Calu3 (cell line): ENCODE results near the gene LARGE1. TPM values are rescaled to one million over a fixed set of nuclear protein-coding genes. Genes with fewer than 3 reads are reported as not detected.

Experiments
- BruUV-seq: library from RNA; stranded (reverse); fragments of 400-500 nt; replicated peaks from 2 replicates; lab custom pipeline; 2021; lab: Mats Ljungman, UMichigan
- CTCF ChIA-PET: fragments of 300-600 bp; sonication (Branson Sonifier 250); formaldehyde crosslinking; loops from one replicate; lab custom pipeline; 2022; ENCODE audit warnings: antibody characterized with exemption; lab: Charles Lee
- DNase-seq: peaks from one replicate; pipeline ENCODE4 v3.0.0; 2022
- H3K27ac Mint-ChIP-seq: one replicate; pipeline ENCODE4 v1.8.0; 2022; ENCODE audit warnings: mixed read lengths; ENCODE audit not compliant: unreplicated experiment
- H3K27me3 Mint-ChIP-seq: one replicate; pipeline ENCODE4 v1.8.0; 2022; ENCODE audit warnings: mixed read lengths; ENCODE audit not compliant: unreplicated experiment
- H3K36me3 Mint-ChIP-seq: one replicate; pipeline ENCODE4 v1.8.0; 2022; ENCODE audit warnings: mild to moderate bottlenecking, moderate library complexity, mixed read lengths; ENCODE audit not compliant: insufficient read depth, unreplicated experiment
- H3K4me1 Mint-ChIP-seq: one replicate; pipeline ENCODE4 v1.8.0; 2022; ENCODE audit warnings: mild to moderate bottlenecking, low read depth, mixed read lengths; ENCODE audit not compliant: unreplicated experiment
- H3K4me3 Mint-ChIP-seq: one replicate; pipeline ENCODE4 v1.8.0; 2022; ENCODE audit warnings: mild to moderate bottlenecking, low read depth, moderate library complexity, mixed read lengths; ENCODE audit not compliant: unreplicated experiment
- H3K9me3 Mint-ChIP-seq: one replicate; pipeline ENCODE4 v1.8.0; 2022; ENCODE audit warnings: low read depth, mixed read lengths; ENCODE audit not compliant: unreplicated experiment
- intact Hi-C: fragments of 100-400 bp; cut with micrococcal nuclease; formaldehyde crosslinking; loops from one replicate; pipeline ENCODE4 v1.10.0; 2022; ENCODE audit not compliant: unreplicated experiment
- total RNA-seq: library from RNA; stranded (reverse); gene quantifications from 2 replicates; pipeline ENCODE4 v1.2.3, GENCODE V29; 2022
- TF ChIP-seq, protein P1 (sequence below): fragments of 200-600 bp; IDR thresholded peaks from one replicate; pipeline ENCODE4 v1.8.0; 2022; ENCODE audit warnings: antibody characterized with exemption; ENCODE audit not compliant: unreplicated experiment

The LARGE1 gene
- total RNA-seq, 1 experiment from 2014 or later = 11.6 TPM

- no TSS peak for BruUV-seq
- intact Hi-C loops = no loop called here
- no peak overlapping the region for H3K4me3 Mint-ChIP-seq
- CTCF ChIA-PET = interaction anchor here (0.7 kb wide), 1 partner anchor 27 kb away, joined by 3 read pairs; no protein-coding TSS in a partner anchor
- DNase-seq = no peak
- H3K9me3 Mint-ChIP-seq = no peaks in the 10 kb centered on the region
- no peak overlapping the region for H3K27ac Mint-ChIP-seq
- no peaks in the 10 kb centered on the region for H3K36me3 Mint-ChIP-seq
- no peaks in the 10 kb centered on the region for H3K27me3 Mint-ChIP-seq
- H3K4me1 Mint-ChIP-seq = no peaks in the 10 kb centered on the region
- TF ChIP-seq, protein P1, sequence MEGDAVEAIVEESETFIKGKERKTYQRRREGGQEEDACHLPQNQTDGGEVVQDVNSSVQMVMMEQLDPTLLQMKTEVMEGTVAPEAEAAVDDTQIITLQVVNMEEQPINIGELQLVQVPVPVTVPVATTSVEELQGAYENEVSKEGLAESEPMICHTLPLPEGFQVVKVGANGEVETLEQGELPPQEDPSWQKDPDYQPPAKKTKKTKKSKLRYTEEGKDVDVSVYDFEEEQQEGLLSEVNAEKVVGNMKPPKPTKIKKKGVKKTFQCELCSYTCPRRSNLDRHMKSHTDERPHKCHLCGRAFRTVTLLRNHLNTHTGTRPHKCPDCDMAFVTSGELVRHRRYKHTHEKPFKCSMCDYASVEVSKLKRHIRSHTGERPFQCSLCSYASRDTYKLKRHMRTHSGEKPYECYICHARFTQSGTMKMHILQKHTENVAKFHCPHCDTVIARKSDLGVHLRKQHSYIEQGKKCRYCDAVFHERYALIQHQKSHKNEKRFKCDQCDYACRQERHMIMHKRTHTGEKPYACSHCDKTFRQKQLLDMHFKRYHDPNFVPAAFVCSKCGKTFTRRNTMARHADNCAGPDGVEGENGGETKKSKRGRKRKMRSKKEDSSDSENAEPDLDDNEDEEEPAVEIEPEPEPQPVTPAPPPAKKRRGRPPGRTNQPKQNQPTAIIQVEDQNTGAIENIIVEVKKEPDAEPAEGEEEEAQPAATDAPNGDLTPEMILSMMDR = no peak
These were observed 491.0 kb downstream of the LARGE1 start for GRCh38 chr22:33429281-33429680.

DNA sequence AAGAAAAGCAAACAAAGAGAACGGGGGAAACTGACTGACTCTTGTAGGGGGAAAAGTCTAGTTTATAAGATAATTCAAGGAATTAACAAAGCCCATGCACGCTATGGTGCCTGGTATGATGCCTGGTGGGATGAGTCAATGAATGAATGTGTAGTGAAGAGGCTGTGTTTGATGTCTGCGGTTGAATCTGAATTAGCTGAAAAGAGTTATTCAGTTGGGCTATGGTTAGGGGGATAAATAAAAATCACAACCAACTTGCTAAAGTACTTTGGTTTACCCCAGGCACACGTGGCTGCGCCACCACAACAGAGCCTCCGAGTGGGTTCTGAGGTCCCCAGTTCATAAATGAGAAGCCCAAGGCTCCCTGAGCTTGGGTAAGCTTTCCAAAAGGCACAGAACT is 492.8 kb downstream of the LARGE1 start:
- TF ChIP-seq, protein P1 = no peak
- no peaks in the 10 kb centered on the region for H3K9me3 Mint-ChIP-seq
- DNase-seq = no peak

DNA sequence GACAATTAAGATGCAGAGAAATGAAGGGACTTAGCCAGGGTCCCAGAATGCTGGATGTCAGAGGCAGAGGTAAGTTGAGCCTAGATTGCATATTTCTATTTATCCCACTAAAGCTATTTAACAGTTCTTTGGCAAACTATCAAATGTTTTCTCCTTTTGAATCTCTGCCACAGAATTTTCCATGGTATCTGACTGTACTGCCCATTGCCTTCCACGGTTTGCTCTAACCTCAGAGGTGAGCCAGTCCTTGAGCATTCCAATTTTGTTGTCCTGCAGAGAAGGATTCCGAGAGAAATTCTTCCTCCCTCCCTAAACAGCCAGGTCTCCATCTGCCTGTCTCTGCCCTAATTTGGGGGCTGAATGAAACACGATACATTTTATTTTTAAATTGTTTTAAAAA is 493.8 kb downstream of the LARGE1 start:
- H3K36me3 Mint-ChIP-seq = no peaks in the 10 kb centered on the region
- intact Hi-C loops = no loop called here

More for the DNA sequence above, 492.8 kb downstream of the LARGE1 start:
- no peak overlapping the region for H3K27ac Mint-ChIP-seq
- CTCF ChIA-PET = interaction anchor here (0.8 kb wide), 1 partner anchor 43 kb away, joined by 3 read pairs; no protein-coding TSS in a partner anchor
- intact Hi-C loops = no loop called here
- H3K4me3 Mint-ChIP-seq = no peak overlapping the region
- H3K36me3 Mint-ChIP-seq = no peaks in the 10 kb centered on the region
- BruUV-seq = no TSS peak
- no peaks in the 10 kb centered on the region for H3K4me1 Mint-ChIP-seq
- no peaks in the 10 kb centered on the region for H3K27me3 Mint-ChIP-seq

DNA sequence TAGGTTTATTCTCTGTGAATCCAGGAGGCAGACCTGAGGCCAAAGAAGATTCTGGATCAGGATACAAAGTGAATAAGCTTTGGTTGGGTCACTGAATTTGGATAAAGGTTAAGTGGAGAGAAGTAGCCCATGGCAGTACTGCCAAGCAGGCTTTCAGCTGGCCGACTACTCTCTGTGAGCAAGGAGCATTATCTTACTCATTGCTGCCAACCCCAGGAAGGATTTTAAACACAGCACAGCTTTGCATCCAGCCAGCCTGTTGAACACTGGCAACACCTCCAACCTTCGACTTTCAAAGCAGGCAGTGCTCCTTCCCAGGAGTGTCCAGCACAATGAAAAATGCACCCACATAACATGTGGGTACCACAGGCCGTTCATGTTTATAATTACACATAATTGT is 498.4 kb downstream of the LARGE1 start:
- intact Hi-C loops = no loop called here
- H3K9me3 Mint-ChIP-seq = no peaks in the 10 kb centered on the region
- H3K27ac Mint-ChIP-seq = no peak overlapping the region
- no TSS peak for BruUV-seq
- no peaks in the 10 kb centered on the region for H3K36me3 Mint-ChIP-seq
- no peaks in the 10 kb centered on the region for H3K27me3 Mint-ChIP-seq
- DNase-seq = no peak
- H3K4me1 Mint-ChIP-seq = no peaks in the 10 kb centered on the region
- H3K4me3 Mint-ChIP-seq = no peak overlapping the region
- TF ChIP-seq, protein P1 = no peak
- CTCF ChIA-PET = no interaction called here

More for the DNA sequence above, 493.8 kb downstream of the LARGE1 start:
- Mint-ChIP-seq H3K4me3 (no peak overlapping the region), H3K9me3 (no peaks in the 10 kb centered on the region), H3K4me1 (no peaks in the 10 kb centered on the region), H3K27me3 (no peaks in the 10 kb centered on the region), H3K27ac (no peak overlapping the region)
- no TSS peak for BruUV-seq
- CTCF ChIA-PET = no interaction called here
- TF ChIP-seq, protein P1 = no peak
- DNase-seq = no peak
